HCT116 (cell line): ENCODE results near the gene KYAT1. TPM values are rescaled to one million over a fixed set of nuclear protein-coding genes. Genes with fewer than 3 reads are reported as not detected.

Experiments used
- ATAC-seq: fragments of 200-7000 bp; cut with Tn5 transposase; 2 replicates; pipeline ENCODE4 v1.9.1; 2020; ENCODE audit warnings: mild to moderate bottlenecking, moderate library complexity
- BruUV-seq: library from RNA; stranded (reverse); fragments of 400-500 nt; replicated peaks from 2 replicates; lab custom pipeline; 2021; lab: Mats Ljungman, UMichigan
- CTCF ChIA-PET: fragments of 300-600 bp; sonication (Branson Sonifier 250); formaldehyde crosslinking; loops from one replicate; lab custom pipeline; 2021; ENCODE audit warnings: antibody characterized with exemption; lab: Charles Lee
- POLR2A ChIA-PET: fragments of 300-600, 350-600 bp; sonication (Branson Sonifier 250); formaldehyde crosslinking; loops from one replicate; lab custom pipeline; 2021; ENCODE audit warnings: antibody characterized with exemption; lab: Charles Lee
- RAD21 ChIA-PET, 2 experiments: fragments of 300-600 bp; sonication (Branson Sonifier 250); formaldehyde crosslinking; loops; one replicate each; lab custom pipeline; 2023; ENCODE audit warnings: low total read pairs in 2 of 2; ENCODE audit not compliant: uncharacterized antibody in 2 of 2, unreplicated experiment in 2 of 2, low non-redundant PET in 1 of 2; lab: Charles Lee
- DNase-seq: peaks from one replicate; pipeline ENCODE4 v3.0.0-alpha.2; 2010; ENCODE audit warnings: low read depth, low spot score
- H2AFZ ChIP-seq: fragments of 200-600 bp; shearing (Covaris generic), sonication (generic); 2 replicates; pipeline ENCODE4 v1.6.1; 2017; ENCODE audit warnings: low read depth, mixed run types, mixed read lengths, antibody characterized with exemption, low read length; ENCODE audit not compliant: poor library complexity, severe bottlenecking
- H3K27ac ChIP-seq: 2 replicates; pipeline ENCODE4 v1.5.1; 2012; ENCODE audit warnings: low read depth, low read length
- H3K27me3 ChIP-seq: fragments of 200-600 bp; sonication (generic); 2 replicates; pipeline ENCODE4 v1.6.1; 2016; ENCODE audit warnings: mixed run types, low read length, mixed read lengths; ENCODE audit not compliant: insufficient read depth
- H3K36me3 ChIP-seq, 2 experiments: fragments of 200-500 bp in 1 of 2; fragments of 200-600 bp in 1 of 2; sonication (Bioruptor generic) in 1 of 2; sonication (generic) in 1 of 2; 2 replicates each; pipeline versions ENCODE4 v1.5.1 to v1.6.1; 2014 to 2016; ENCODE audit warnings: low read length in 2 of 2, inconsistent platforms in 1 of 2, mixed read lengths in 1 of 2, mixed run types in 1 of 2; ENCODE audit not compliant: insufficient read depth in 2 of 2, control insufficient read depth in 1 of 2
- H3K4me1 ChIP-seq, 2 experiments: fragments of 200-600 bp in 1 of 2; sonication (generic) in 1 of 2; 2 replicates each; pipeline versions ENCODE4 v1.5.1 to v1.6.1; 2012 to 2017; ENCODE audit warnings: low read length in 2 of 2, inconsistent platforms in 1 of 2, mild to moderate bottlenecking in 1 of 2, mixed read lengths in 1 of 2, mixed run types in 1 of 2, moderate library complexity in 1 of 2; ENCODE audit not compliant: insufficient read depth in 2 of 2, control insufficient read depth in 1 of 2
- H3K4me2 ChIP-seq: fragments of 200-600 bp; sonication (generic); 2 replicates; pipeline ENCODE4 v1.6.1; 2017; ENCODE audit warnings: mixed run types, low read length, mixed read lengths
- H3K4me3 ChIP-seq, 2 experiments: fragments of 200-600 bp in 1 of 2; sonication (generic) in 1 of 2; replicated peaks in 1 of 2; 2 replicates each; pipeline ENCODE4 v1.5.1; 2011 to 2016; ENCODE audit warnings: low read length in 2 of 2, control low read depth in 1 of 2, low read depth in 1 of 2, mild to moderate bottlenecking in 1 of 2, mixed read lengths in 1 of 2, mixed run types in 1 of 2
- H3K79me2 ChIP-seq: fragments of 200-600 bp; sonication (generic); 2 replicates; pipeline ENCODE4 v1.6.1; 2017; ENCODE audit warnings: mild to moderate bottlenecking, mixed run types, low read length, moderate library complexity, mixed read lengths; ENCODE audit not compliant: insufficient read depth
- H3K9ac ChIP-seq: fragments of 200-600 bp; sonication (generic); 2 replicates; pipeline ENCODE4 v1.6.1; 2016; ENCODE audit warnings: low read length, mixed read lengths
- H3K9me2 ChIP-seq: fragments of 200-600 bp; sonication (generic), shearing (Covaris generic); 2 replicates; pipeline ENCODE4 v1.6.1; 2017; ENCODE audit warnings: mixed run types, mild to moderate bottlenecking, moderate library complexity; ENCODE audit not compliant: insufficient read depth
- H3K9me3 ChIP-seq, 2 experiments: fragments of 200-500 bp in 1 of 2; fragments of 200-600 bp in 1 of 2; sonication (Bioruptor generic) in 1 of 2; sonication (generic) in 1 of 2; 2 replicates each; pipeline ENCODE4 v1.6.1; 2014 to 2017; ENCODE audit warnings: low read length in 2 of 2, mixed read lengths in 2 of 2, inconsistent platforms in 1 of 2, low read depth in 1 of 2, mild to moderate bottlenecking in 1 of 2, mixed run types in 1 of 2, moderate library complexity in 1 of 2; ENCODE audit not compliant: control insufficient read depth in 1 of 2, insufficient read depth in 1 of 2
- H4K20me1 ChIP-seq: fragments of 200-600 bp; sonication (generic), shearing (Covaris generic); 2 replicates; pipeline ENCODE4 v1.6.1; 2017; ENCODE audit warnings: mixed run types, mild to moderate bottlenecking, moderate library complexity; ENCODE audit not compliant: insufficient read depth
- ATF3 ChIP-seq: IDR thresholded peaks from 2 replicates; pipeline ENCODE4 v1.6.1; 2012
- CBX3 ChIP-seq: IDR thresholded peaks from 2 replicates; pipeline ENCODE4 v1.6.1; 2012; ENCODE audit warnings: low read depth
- CTCF ChIP-seq, 3 experiments: fragments of 200-600 bp in 1 of 3; sonication (generic) in 1 of 3; IDR thresholded peaks in 2 of 3; conservative IDR thresholded peaks in 1 of 3; 2 replicates each; pipeline ENCODE4 v1.5.1; 2012 to 2017; ENCODE audit warnings: low read depth in 2 of 3, low read length in 2 of 3, antibody characterized with exemption in 1 of 3, borderline replicate concordance in 1 of 3, control low read depth in 1 of 3, mild to moderate bottlenecking in 1 of 3, mixed read lengths in 1 of 3, mixed run types in 1 of 3, moderate library complexity in 1 of 3; ENCODE audit not compliant: insufficient read depth in 1 of 3
- MAX ChIP-seq: IDR thresholded peaks from 2 replicates; pipeline ENCODE4 v1.6.1; 2012
- POLR2AphosphoS5 ChIP-seq: IDR thresholded peaks from 2 replicates; pipeline ENCODE4 v1.6.1; 2011; ENCODE audit warnings: mild to moderate bottlenecking, low read depth, low read length, moderate library complexity
- RAD21 ChIP-seq: IDR thresholded peaks from 2 replicates; pipeline ENCODE4 v1.6.1; 2012; ENCODE audit warnings: low read depth, mild to moderate bottlenecking
- SIN3A ChIP-seq: IDR thresholded peaks from 2 replicates; pipeline ENCODE4 v1.6.1; 2012; ENCODE audit warnings: low read depth
- SP1 ChIP-seq: IDR thresholded peaks from 2 replicates; pipeline ENCODE4 v1.6.1; 2012; ENCODE audit warnings: low read depth
- SRF ChIP-seq: IDR thresholded peaks from 2 replicates; pipeline ENCODE4 v1.6.1; 2012; ENCODE audit warnings: low read depth
- TCF7L2 ChIP-seq: IDR thresholded peaks from 2 replicates; pipeline ENCODE4 v1.7.0; 2011; ENCODE audit warnings: borderline replicate concordance, inconsistent platforms; ENCODE audit not compliant: insufficient read depth, insufficient read length; ENCODE audit errors: extremely low read depth
- ZFX ChIP-seq: fragments of 450-650 bp; IDR thresholded peaks from 2 replicates; pipeline ENCODE4 v1.6.1; 2017
- intact Hi-C: fragments of 100-400 bp; cut with micrococcal nuclease; formaldehyde crosslinking; loops from 2 replicates; pipeline ENCODE4 v1.10.0; 2022
- total RNA-seq: library from RNA; stranded (reverse); gene quantifications from one replicate; pipeline ENCODE4 v1.2.1, GENCODE V29; 2021; ENCODE audit not compliant: unreplicated experiment

The KYAT1 gene
- total RNA-seq, 1 experiment from 2014 or later: 10.1 TPM

- TF ChIP-seq CTCF (IDR thresholded peaks at IDR 0.05 in 2 of 3, conservative IDR thresholded peaks at IDR 0.05 in 1 of 3; ENCODE audit: borderline replicate concordance in 1 of 3, insufficient read depth in 1 of 3, low read depth in 2 of 3, low read length in 2 of 3) (peak; percentile 46 to 92 (median 70); a peak in 5 of 6 replicates), POLR2AphosphoS5 (peak; percentile 98), SRF (no peak), RAD21 (peak; percentile 28; the same call in 1 of the 2 replicates), ATF3 (no peak), SIN3A (peak; percentile 68; the same call in 1 of the 2 replicates), TCF7L2 (peak; percentile 39), CBX3 (no peak), SP1 (peak; percentile 37; the same call in 1 of the 2 replicates), ZFX (peak; percentile 86; the same call in 1 of the 2 replicates), MAX (peak; percentile 76)
- TF ChIP-seq, all 23 proteins: peak for 10
These were observed 63.5 kb downstream of the KYAT1 start, which contains the start of gene ENDOG (continued) for GRCh38 chr9:128818099-128818838.

GRCh38 chr9:128810873-128811272 lies 70.9 kb downstream of the KYAT1 start:
- Histone ChIP-seq H3K4me2 (no peak overlapping the region), H2AFZ (no peak overlapping the region), H3K27ac (no peak overlapping the region), H3K9me3 (no peaks in the 10 kb centered on the region), H3K4me1 (no peaks in the 10 kb centered on the region), H4K20me1 (no peaks in the 10 kb centered on the region), H3K4me3 (no peak overlapping the region), H3K36me3 (no peaks in the 10 kb centered on the region; a peak in 2 of 4 replicates), H3K9ac (no peak overlapping the region), H3K79me2 (no peaks in the 10 kb centered on the region), H3K9me2 (no peaks in the 10 kb centered on the region), H3K27me3 (no peaks in the 10 kb centered on the region)
- ATAC-seq: no peak
- ChIA-PET RAD21 (no interaction called here), CTCF (no interaction called here), POLR2A (no interaction called here)
- no peak for TF ChIP-seq ATF3
- TF ChIP-seq SP1: no peak
- intact Hi-C loops: no loop called here
- BruUV-seq: no TSS peak
- no peak for DNase-seq
